Mesenteric fat pad (tissue), 1 donor: ENCODE measurements around the gene HEG1. TPM values are rescaled to one million over a fixed set of nuclear protein-coding genes. Genes with fewer than 3 reads are reported as not detected.

Experiments used
- DNase-seq: peaks from one replicate; pipeline ENCODE4 v3.0.0-alpha.2; 2020; ENCODE audit warnings: low spot score
- total RNA-seq: library from RNA; stranded (reverse); fragmentation: NEBNext Ultra II Directional; extraction: Animal tissue kit (Norgen Biotek cat#: 25700); gene quantifications from one replicate; pipeline ENCODE4 v1.2.1, GENCODE V29; 2021
- donor health status: DM: yes; HTN: yes; CAD: no.

Gene HEG1
- total RNA-seq, 1 donor from 2014 or later: 102 TPM

DNA sequence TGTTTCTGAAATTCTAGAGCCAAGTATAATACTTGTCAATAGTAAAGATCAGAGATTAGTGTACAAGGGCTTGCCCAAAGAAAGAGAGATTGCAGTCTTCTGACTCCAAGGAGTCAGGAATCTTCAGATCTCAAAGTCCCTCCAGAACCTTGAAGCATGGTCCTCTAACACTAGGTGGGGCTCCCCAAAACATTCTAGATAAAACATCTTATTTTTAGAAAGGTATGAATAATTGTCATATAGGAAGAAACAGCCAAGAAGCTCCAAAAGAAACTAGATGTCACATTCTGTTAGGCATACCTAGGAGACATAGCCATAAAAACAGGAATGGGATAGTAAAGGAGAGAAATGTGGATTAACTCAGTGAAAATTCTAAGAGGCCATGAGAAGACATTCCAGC lies 132.0 kb downstream of the HEG1 start:
- no peak for DNase-seq

DNA sequence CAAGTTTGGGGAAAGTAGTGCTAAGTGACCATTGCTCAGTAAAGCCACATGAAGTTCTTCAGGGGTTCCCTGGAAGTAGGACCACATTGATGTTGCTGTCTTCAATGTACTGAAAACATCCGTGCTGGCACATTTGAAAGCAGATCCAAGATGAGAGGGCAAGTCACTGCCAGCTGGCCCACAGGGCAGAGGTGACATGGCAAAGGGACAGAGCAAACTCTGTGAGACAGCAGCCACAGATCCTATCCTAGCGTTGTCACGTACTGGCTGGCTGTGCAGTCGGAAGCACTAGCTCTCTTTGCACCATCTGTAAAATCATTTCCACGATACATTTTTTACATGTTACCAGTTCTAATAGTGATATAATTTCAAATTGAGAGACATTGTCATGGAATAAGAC lies 135.1 kb downstream of the HEG1 start:
- no peak for DNase-seq

DNA sequence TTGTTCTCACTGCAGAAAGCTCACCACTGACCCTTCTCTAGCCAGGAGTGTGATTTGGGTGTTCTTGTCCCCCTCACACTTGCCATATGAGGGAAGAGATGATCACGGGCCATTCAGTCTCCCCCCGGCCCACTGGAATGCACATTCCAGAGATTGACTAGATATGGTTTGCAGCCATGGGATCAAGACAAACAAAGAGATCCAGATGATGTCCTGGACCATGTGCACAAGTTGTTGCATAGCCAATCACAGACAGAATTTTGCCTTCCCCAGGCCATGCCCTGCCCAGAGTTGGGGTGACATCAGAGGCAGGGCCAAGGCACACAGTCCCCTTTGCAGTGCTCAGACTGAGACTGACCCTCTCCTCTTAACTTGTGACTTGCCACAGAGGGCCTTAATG lies 136.0 kb downstream of the HEG1 start:
- DNase-seq: no peak

DNA sequence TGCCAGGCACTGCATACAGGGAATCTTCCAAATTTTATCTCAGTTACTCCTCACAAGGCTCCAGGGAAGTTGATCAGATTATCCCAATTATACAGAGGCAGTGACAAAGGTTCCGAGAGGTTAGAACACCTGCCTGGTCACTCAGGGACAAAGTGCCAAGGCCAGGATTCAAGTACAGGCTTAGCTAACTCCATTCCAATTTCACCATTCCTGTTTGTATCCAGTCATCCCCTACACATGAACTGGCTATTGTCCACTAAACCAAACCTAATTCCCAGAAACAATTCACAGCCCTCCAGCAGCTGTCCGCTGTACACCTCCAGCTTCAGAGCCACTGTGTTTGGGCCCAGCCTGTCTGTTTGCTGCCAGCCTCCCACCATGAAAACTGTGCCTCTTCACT lies 137.3 kb downstream of the HEG1 start:
- DNase-seq: no peak

DNA sequence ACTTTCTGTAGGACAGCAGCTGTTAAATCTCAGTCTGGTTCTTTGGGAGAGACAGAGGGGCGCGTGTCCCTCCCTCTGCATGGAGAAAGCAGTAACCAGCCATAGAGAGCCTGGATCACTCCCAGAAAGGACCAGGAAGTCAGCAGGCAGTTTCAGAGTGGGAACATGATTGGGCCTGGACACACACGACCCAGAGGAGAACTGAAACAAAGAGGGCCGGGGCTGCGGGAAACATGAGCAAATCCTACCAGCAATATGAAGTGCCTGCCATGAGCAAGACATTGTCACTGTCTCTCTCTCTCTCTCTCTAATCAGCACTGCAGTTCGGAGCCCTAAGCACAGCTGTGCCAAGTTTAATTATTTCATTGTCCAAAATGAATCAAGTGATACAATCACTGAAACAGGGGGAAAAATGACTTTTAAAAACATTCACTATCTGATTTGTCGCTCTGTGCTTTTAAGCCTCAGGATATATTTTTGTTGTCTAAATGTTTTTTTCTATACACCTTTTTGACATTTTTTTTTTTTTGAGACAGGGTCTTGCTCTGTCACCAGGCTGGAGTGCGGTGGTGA lies 138.9 kb downstream of the HEG1 start:
- DNase-seq: no peak

Other genes starting within 250 kb of the HEG1 start
- 339 TPM for gene ITGB5, start 168.6 kb downstream of the HEG1 start, total RNA-seq
- gene MUC13, start 121.2 kb downstream of the HEG1 start, total RNA-seq: 0.58 TPM
- 2.3 TPM for gene SLC12A8, start 156.8 kb upstream of the HEG1 start, total RNA-seq